GM06990 (cell line): Measurements from ENCODE around the gene CEP72.

Experiments used
- DNase-seq: peaks from one replicate; pipeline ENCODE4 v3.0.0-alpha.2; 2011; ENCODE audit not compliant: insufficient read length; ENCODE audit errors: extremely low read depth
- H3K27me3 ChIP-seq: replicated peaks from 2 replicates; pipeline ENCODE4 v1.6.0; 2011; ENCODE audit warnings: low read length; ENCODE audit not compliant: control insufficient read depth, insufficient read depth
- H3K36me3 ChIP-seq: 2 replicates; pipeline ENCODE4 v1.5.1; 2011; ENCODE audit warnings: low read length; ENCODE audit not compliant: control insufficient read depth, insufficient read depth
- H3K4me3 ChIP-seq: replicated peaks from 2 replicates; pipeline ENCODE4 v1.5.1; 2011; ENCODE audit warnings: low read depth, mild to moderate bottlenecking, control low read depth, low read length
- CTCF ChIP-seq: IDR thresholded peaks from 2 replicates; pipeline ENCODE4 v1.5.1; 2011; ENCODE audit warnings: low read length, control low read depth, mild to moderate bottlenecking, inconsistent platforms; ENCODE audit not compliant: insufficient read depth, poor library complexity, severe bottlenecking

Gene CEP72

GRCh38 chr5:644509-644908 is 32.4 kb downstream of the CEP72 start:
- TF ChIP-seq CTCF, result no peak
- Histone ChIP-seq H3K36me3 (peaks cover 16% of the 10 kb centered on the region), H3K27me3 (no peaks in the 10 kb centered on the region), H3K4me3 (no peak overlapping the region)
- no peak for DNase-seq

- no peaks in the 10 kb centered on the region for H3K27me3 ChIP-seq
- no peak for DNase-seq
- no peak overlapping the region for H3K4me3 ChIP-seq
- peaks cover 16% of the 10 kb centered on the region for H3K36me3 ChIP-seq
- no peak for TF ChIP-seq CTCF
These were observed 32.8 kb downstream of the CEP72 start for GRCh38 chr5:644971-645370.

GRCh38 chr5:645421-645820 is 33.3 kb downstream of the CEP72 start:
- TF ChIP-seq CTCF, result no peak
- Histone ChIP-seq H3K27me3 (no peaks in the 10 kb centered on the region), H3K4me3 (no peak overlapping the region), H3K36me3 (peaks cover 14% of the 10 kb centered on the region)
- no peak for DNase-seq

- peaks cover 9% of the 10 kb centered on the region for H3K36me3 ChIP-seq
- no peak overlapping the region for H3K4me3 ChIP-seq
- no peak for DNase-seq
- TF ChIP-seq CTCF, result no peak
- no peaks in the 10 kb centered on the region for H3K27me3 ChIP-seq
These were observed 34.5 kb downstream of the CEP72 start for GRCh38 chr5:646396-647201.

DNA sequence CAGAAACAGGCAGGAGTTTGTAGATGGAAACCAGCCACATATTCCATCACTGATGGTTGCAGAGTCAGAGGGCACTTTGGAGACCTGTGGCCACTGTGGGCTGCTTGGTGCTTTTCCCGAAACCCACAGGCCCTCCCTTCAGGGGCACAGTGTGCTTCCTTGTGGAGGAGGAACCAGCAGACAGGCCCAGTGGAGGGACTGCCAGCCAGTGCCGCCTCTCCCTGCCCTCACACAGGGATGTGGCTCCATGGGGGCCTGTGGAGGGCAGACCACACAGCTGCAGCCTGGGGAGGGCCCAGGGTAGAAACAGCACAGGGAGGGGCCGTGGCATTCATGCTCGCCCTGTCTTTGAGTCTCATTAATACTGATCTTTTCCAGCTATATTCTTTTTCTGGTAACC is 35.2 kb downstream of the CEP72 start:
- Histone ChIP-seq H3K27me3 (no peaks in the 10 kb centered on the region), H3K4me3 (no peak overlapping the region), H3K36me3 (peaks cover 11% of the 10 kb centered on the region)
- TF ChIP-seq CTCF, result no peak
- no peak for DNase-seq

DNA sequence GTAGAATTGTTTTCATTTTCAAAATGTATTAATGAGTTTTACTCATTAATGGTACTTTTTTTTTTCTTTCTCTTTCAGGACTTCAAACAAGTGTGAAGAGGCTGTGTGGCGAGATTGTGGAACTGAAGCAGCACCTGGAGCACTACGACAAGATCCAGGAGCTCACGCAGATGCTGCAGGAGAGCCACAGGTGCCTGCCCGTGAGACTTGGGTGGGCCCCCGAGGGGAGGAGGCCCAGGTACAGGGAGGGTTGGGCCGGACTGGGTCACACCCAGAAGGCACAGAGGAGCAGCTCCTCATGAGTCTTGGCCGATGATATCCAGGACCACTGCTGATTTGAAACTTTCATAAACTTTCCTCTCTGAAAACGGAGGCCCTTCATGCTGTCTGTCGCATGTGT is 35.6 kb downstream of the CEP72 start:
- no peaks in the 10 kb centered on the region for H3K27me3 ChIP-seq
- no peak for DNase-seq
- H3K36me3 ChIP-seq, result peaks cover 9% of the 10 kb centered on the region
- TF ChIP-seq CTCF, result no peak
- H3K4me3 ChIP-seq, result no peak overlapping the region
